ENCODE data around the gene FBXL16.
A peak's percentile ranks its signal among the peaks of the same experiment; 100 is the strongest.

Gene FBXL16

GRCh38 chr16:668519-669171 is 37.0 kb downstream of the FBXL16 start:
- CTCF ChIA-PET: interaction anchor here (0.6 to 1.8 kb wide), 5 partner anchors 10 to 21 kb away, joined by 3 to 7 read pairs (median 4); no protein-coding TSS in a partner anchor
- Histone ChIP-seq H3K4me3 (ENCODE audit: low read depth, low read length) (peak overlapping the region; percentile 90), H3K9me3 (ENCODE audit: control insufficient read depth, insufficient read depth, low read depth, low read length) (no peaks in the 10 kb centered on the region), H3K4me1 (ENCODE audit: control insufficient read depth, insufficient read depth, low read length) (no peaks in the 10 kb centered on the region), H3K36me3 (ENCODE audit: control insufficient read depth in 2 of 2, insufficient read depth in 1 of 2, low read length in 2 of 2) (peaks cover 0 to 62% of the 10 kb centered on the region in 2 experiments; a peak in 1 of 3 replicates), H3K27ac (ENCODE audit: extremely low read depth, low read depth, low read length) (peak overlapping the region; percentile 92)
- POLR2A ChIA-PET: interaction anchor here (1.1 to 6.7 kb wide), 3 partner anchors 8 to 16 kb away, joined by 4 to 57 read pairs (median 10); partner anchors contain the start of genes JMJD8, RHBDL1 and STUB1
- TF ChIP-seq ZNF202 (tag by site-specific recombination; IDR thresholded peaks at IDR 0.05; ENCODE audit: borderline replicate concordance) (no peak), ZIC2 (tag by site-specific recombination; IDR thresholded peaks at IDR 0.05) (peak; percentile 96), ZSCAN4 (tag by site-specific recombination; IDR thresholded peaks at IDR 0.05) (no peak), ZNF560 (tag by site-specific recombination; IDR thresholded peaks at IDR 0.05; ENCODE audit: borderline replicate concordance) (no peak), ZNF670 (tag by site-specific recombination; IDR thresholded peaks at IDR 0.05; ENCODE audit: low read depth) (no peak), ZBTB7A (tag by site-specific recombination; IDR thresholded peaks at IDR 0.05; ENCODE audit: low read depth) (0 out of 2 replicates have a peak, but pooled peaks have one; percentile 10), ZNF76 (tag by site-specific recombination; IDR thresholded peaks at IDR 0.05; ENCODE audit: borderline replicate concordance, low read depth) (peak; percentile 37; the same call in 1 of the 2 replicates), ZNF830 (tag by site-specific recombination; IDR thresholded peaks at IDR 0.05; ENCODE audit: low read depth) (no peak), ZNF311 (tag by site-specific recombination; IDR thresholded peaks at IDR 0.05; ENCODE audit: borderline replicate concordance) (no peak), ZNF473 (tag by site-specific recombination; IDR thresholded peaks at IDR 0.05) (no peak), OSR2 (tag by site-specific recombination; IDR thresholded peaks at IDR 0.05) (no peak), ZSCAN16 (tag by site-specific recombination; IDR thresholded peaks at IDR 0.05) (no peak), GLIS1 (tag by site-specific recombination; IDR thresholded peaks at IDR 0.05) (peak; percentile 10; the same call in 1 of the 2 replicates), ZBTB17 (tag by site-specific recombination; IDR thresholded peaks at IDR 0.05) (peak; percentile 38), ZFP69B (tag by site-specific recombination; IDR thresholded peaks at IDR 0.05) (no peak), GLI2 (tag by site-specific recombination; IDR thresholded peaks at IDR 0.05; ENCODE audit: borderline replicate concordance, low read depth) (no peak), KLF8 (tag by site-specific recombination; IDR thresholded peaks at IDR 0.05) (no peak), ZNF624 (tag by site-specific recombination; IDR thresholded peaks at IDR 0.05) (no peak), ZNF518A (tag by site-specific recombination; conservative IDR thresholded peaks at IDR 0.05; ENCODE audit: low read depth) (no peak), ZNF488 (tag by site-specific recombination; IDR thresholded peaks at IDR 0.05) (no peak), ZNF513 (tag by site-specific recombination; IDR thresholded peaks at IDR 0.05) (no peak), ZNF416 (tag by site-specific recombination; IDR thresholded peaks at IDR 0.05) (no peak), ZNF600 (tag by site-specific recombination; IDR thresholded peaks at IDR 0.05) (peak; percentile 49; the same call in 1 of the 2 replicates), ZNF341 (tag by site-specific recombination; IDR thresholded peaks at IDR 0.05; ENCODE audit: low read depth) (peak; percentile 59; the same call in 1 of the 2 replicates), PBX3 (CRISPR knock-in tag; IDR thresholded peaks at IDR 0.05) (no peak), ZNF514 (tag by site-specific recombination; IDR thresholded peaks at IDR 0.05) (no peak), ZNF302 (tag by site-specific recombination; IDR thresholded peaks at IDR 0.05; ENCODE audit: low read depth) (no peak), ZEB2 (tag by site-specific recombination; IDR thresholded peaks at IDR 0.05) (no peak), ZNF707 (tag by site-specific recombination; IDR thresholded peaks at IDR 0.05) (no peak)

Data from HEK293 (cell line).